Calu3 (cell line): ENCODE measurements around the gene SLC30A10. TPM values are rescaled to one million over a fixed set of nuclear protein-coding genes. Genes with fewer than 3 reads are reported as not detected.
"Not testable (repeated sequence)": the region's sequence is repeated elsewhere in the genome, so short reads cannot be mapped to it uniquely, and the experiment has no call there.

ENCODE experiments used
- BruUV-seq: library from RNA; stranded (reverse); fragments of 400-500 nt; replicated peaks from 2 replicates; lab custom pipeline; 2021; lab: Mats Ljungman, UMichigan
- CTCF ChIA-PET: fragments of 300-600 bp; sonication (Branson Sonifier 250); formaldehyde crosslinking; loops from one replicate; lab custom pipeline; 2022; ENCODE audit warnings: antibody characterized with exemption; lab: Charles Lee
- DNase-seq: peaks from one replicate; pipeline ENCODE4 v3.0.0; 2022
- H3K27ac Mint-ChIP-seq: one replicate; pipeline ENCODE4 v1.8.0; 2022; ENCODE audit warnings: mixed read lengths; ENCODE audit not compliant: unreplicated experiment
- H3K27me3 Mint-ChIP-seq: one replicate; pipeline ENCODE4 v1.8.0; 2022; ENCODE audit warnings: mixed read lengths; ENCODE audit not compliant: unreplicated experiment
- H3K36me3 Mint-ChIP-seq: one replicate; pipeline ENCODE4 v1.8.0; 2022; ENCODE audit warnings: mild to moderate bottlenecking, moderate library complexity, mixed read lengths; ENCODE audit not compliant: insufficient read depth, unreplicated experiment
- H3K4me1 Mint-ChIP-seq: one replicate; pipeline ENCODE4 v1.8.0; 2022; ENCODE audit warnings: mild to moderate bottlenecking, low read depth, mixed read lengths; ENCODE audit not compliant: unreplicated experiment
- H3K4me3 Mint-ChIP-seq: one replicate; pipeline ENCODE4 v1.8.0; 2022; ENCODE audit warnings: mild to moderate bottlenecking, low read depth, moderate library complexity, mixed read lengths; ENCODE audit not compliant: unreplicated experiment
- H3K9me3 Mint-ChIP-seq: one replicate; pipeline ENCODE4 v1.8.0; 2022; ENCODE audit warnings: low read depth, mixed read lengths; ENCODE audit not compliant: unreplicated experiment
- CTCF ChIP-seq: fragments of 200-600 bp; IDR thresholded peaks from one replicate; pipeline ENCODE4 v1.8.0; 2022; ENCODE audit warnings: antibody characterized with exemption; ENCODE audit not compliant: unreplicated experiment
- intact Hi-C: fragments of 100-400 bp; cut with micrococcal nuclease; formaldehyde crosslinking; loops from one replicate; pipeline ENCODE4 v1.10.0; 2022; ENCODE audit not compliant: unreplicated experiment
- total RNA-seq: library from RNA; stranded (reverse); gene quantifications from 2 replicates; pipeline ENCODE4 v1.2.3, GENCODE V29; 2022

The SLC30A10 gene
- total RNA-seq, 1 experiment from 2014 or later, result not detected

- no TSS peak for BruUV-seq
- no peaks in the 10 kb centered on the region for H3K36me3 Mint-ChIP-seq
- peaks cover 6% of the 10 kb centered on the region for H3K4me1 Mint-ChIP-seq
- no peak overlapping the region for H3K4me3 Mint-ChIP-seq
- H3K27me3 Mint-ChIP-seq, result peaks cover 21% of the 10 kb centered on the region
- no peaks in the 10 kb centered on the region for H3K9me3 Mint-ChIP-seq
- CTCF ChIA-PET, result no interaction called here
- no peak overlapping the region for H3K27ac Mint-ChIP-seq
- intact Hi-C loops, result no loop called here
- DNase-seq, result no peak
- no peak for TF ChIP-seq CTCF
Observed at GRCh38 chr1:219898375-219898774, 30.0 kb downstream of the SLC30A10 start.

- Mint-ChIP-seq H3K9me3 (no peaks in the 10 kb centered on the region), H3K27ac (no peak overlapping the region), H3K27me3 (peaks cover 21% of the 10 kb centered on the region), H3K4me1 (peaks cover 6% of the 10 kb centered on the region), H3K36me3 (no peaks in the 10 kb centered on the region), H3K4me3 (no peak overlapping the region)
- DNase-seq, result no peak
- CTCF ChIA-PET, result no interaction called here
- no TSS peak for BruUV-seq
- intact Hi-C loops, result no loop called here
- TF ChIP-seq CTCF, result no peak
Observed at GRCh38 chr1:219897914-219898313, 30.4 kb downstream of the SLC30A10 start.

GRCh38 chr1:219892271-219892670 lies 36.1 kb downstream of the SLC30A10 start:
- H3K4me3 Mint-ChIP-seq, BruUV-seq: not testable (repeated sequence)

GRCh38 chr1:219891846-219892245 lies 36.5 kb downstream of the SLC30A10 start:
- H3K36me3 Mint-ChIP-seq, intact Hi-C loops, BruUV-seq, H3K9me3 Mint-ChIP-seq, H3K27ac Mint-ChIP-seq, H3K4me1 Mint-ChIP-seq, H3K4me3 Mint-ChIP-seq, DNase-seq, CTCF ChIA-PET: not testable (repeated sequence)
- H3K27me3 Mint-ChIP-seq, result peaks cover 56% of the 10 kb centered on the region

More at GRCh38 chr1:219892271-219892670, 36.1 kb downstream of the SLC30A10 start:
- H3K4me1 Mint-ChIP-seq, DNase-seq, intact Hi-C loops, H3K27ac Mint-ChIP-seq, H3K36me3 Mint-ChIP-seq, H3K9me3 Mint-ChIP-seq, CTCF ChIA-PET: not testable (repeated sequence)
- peaks cover 53% of the 10 kb centered on the region for H3K27me3 Mint-ChIP-seq

- BruUV-seq, H3K4me3 Mint-ChIP-seq, H3K9me3 Mint-ChIP-seq, H3K36me3 Mint-ChIP-seq, H3K4me1 Mint-ChIP-seq, H3K27ac Mint-ChIP-seq, intact Hi-C loops, DNase-seq, CTCF ChIA-PET: not testable (repeated sequence)
- peaks cover 56% of the 10 kb centered on the region for H3K27me3 Mint-ChIP-seq
Observed at GRCh38 chr1:219888667-219889066, 39.7 kb downstream of the SLC30A10 start.

GRCh38 chr1:219885680-219886079 lies 42.7 kb downstream of the SLC30A10 start:
- CTCF ChIA-PET, result no interaction called here
- intact Hi-C loops, result no loop called here
- no peaks in the 10 kb centered on the region for H3K36me3 Mint-ChIP-seq
- no peaks in the 10 kb centered on the region for H3K4me1 Mint-ChIP-seq
- TF ChIP-seq CTCF, result no peak
- no peak for DNase-seq
- BruUV-seq, result no TSS peak
- H3K4me3 Mint-ChIP-seq, result no peak overlapping the region
- H3K27me3 Mint-ChIP-seq, result peaks cover 56% of the 10 kb centered on the region
- no peaks in the 10 kb centered on the region for H3K9me3 Mint-ChIP-seq
- H3K27ac Mint-ChIP-seq, result no peak overlapping the region
